Mucosa of rectum (tissue), 2 donors: ENCODE data around the gene LARGE1.

ENCODE experiments used
- H3K27ac ChIP-seq, 2 donors: one replicate each; pipeline ENCODE4 v1.7.0; 2013; ENCODE audit warnings: inconsistent platforms in 2 of 2, low read depth in 2 of 2, low read length in 2 of 2
- H3K27me3 ChIP-seq, 2 donors: one replicate each; pipeline ENCODE4 v1.7.0; 2013; ENCODE audit warnings: low read length in 2 of 2; ENCODE audit not compliant: control insufficient read depth in 2 of 2, insufficient read depth in 2 of 2
- H3K36me3 ChIP-seq, 2 donors: one replicate each; pipeline ENCODE4 v1.7.0; 2013; ENCODE audit warnings: low read length in 2 of 2; ENCODE audit not compliant: control insufficient read depth in 2 of 2, insufficient read depth in 2 of 2
- H3K4me1 ChIP-seq, 2 donors: one replicate each; pipeline ENCODE4 v1.7.0; 2013; ENCODE audit warnings: low read length in 2 of 2, mild to moderate bottlenecking in 1 of 2; ENCODE audit not compliant: control insufficient read depth in 2 of 2, insufficient read depth in 2 of 2
- H3K4me3 ChIP-seq, 2 donors: one replicate each; pipeline ENCODE4 v1.7.0; 2013; ENCODE audit warnings: low read length in 2 of 2
- H3K9ac ChIP-seq, 2 donors: one replicate each; pipeline ENCODE4 v1.7.0; 2013; ENCODE audit warnings: low read length in 2 of 2, low read depth in 1 of 2, mild to moderate bottlenecking in 1 of 2
- H3K9me3 ChIP-seq, 2 donors: one replicate each; pipeline ENCODE4 v1.7.0; 2013; ENCODE audit warnings: low read length in 2 of 2; ENCODE audit not compliant: control insufficient read depth in 2 of 2
- donor health status: healthy.
- donor health status: Normal muscosa, but diverticular disease.

Gene LARGE1

DNA sequence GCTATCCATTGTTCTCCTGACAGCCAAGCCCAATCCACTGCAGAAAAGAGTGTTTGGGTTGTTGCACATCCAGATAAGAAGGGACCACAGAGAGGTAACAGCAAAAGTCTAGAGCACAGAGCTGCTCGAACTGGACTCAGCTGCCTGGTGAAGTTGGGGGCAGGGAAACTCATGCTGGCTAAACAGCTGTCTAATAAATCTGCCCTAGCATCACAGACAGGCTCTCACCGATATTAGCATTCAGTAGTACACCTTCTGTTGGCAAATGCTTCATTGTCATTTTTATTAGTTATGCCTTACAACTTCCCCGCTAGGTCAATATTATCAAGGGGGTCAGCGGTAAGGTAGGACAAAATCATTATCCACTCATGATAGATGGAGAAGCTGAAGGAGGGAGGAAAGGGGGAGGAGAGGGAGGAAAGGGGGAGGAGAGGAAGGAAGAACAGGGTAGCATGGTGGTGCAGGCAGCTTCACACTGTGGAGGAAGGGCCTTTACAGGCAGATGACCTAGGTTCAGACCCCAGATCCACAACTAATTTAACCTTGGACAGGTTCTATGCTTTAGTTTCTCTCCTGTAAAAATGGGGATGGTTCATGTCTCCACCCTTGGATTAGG is 102.7 kb downstream of the LARGE1 start:
- no peaks in the 10 kb centered on the region for H3K36me3 ChIP-seq
- H3K27ac ChIP-seq: no peak overlapping the region
- H3K9ac ChIP-seq: no peak overlapping the region
- no peaks in the 10 kb centered on the region for H3K27me3 ChIP-seq
- H3K9me3 ChIP-seq: no peaks in the 10 kb centered on the region
- no peak overlapping the region for H3K4me3 ChIP-seq
- no peaks in the 10 kb centered on the region for H3K4me1 ChIP-seq

DNA sequence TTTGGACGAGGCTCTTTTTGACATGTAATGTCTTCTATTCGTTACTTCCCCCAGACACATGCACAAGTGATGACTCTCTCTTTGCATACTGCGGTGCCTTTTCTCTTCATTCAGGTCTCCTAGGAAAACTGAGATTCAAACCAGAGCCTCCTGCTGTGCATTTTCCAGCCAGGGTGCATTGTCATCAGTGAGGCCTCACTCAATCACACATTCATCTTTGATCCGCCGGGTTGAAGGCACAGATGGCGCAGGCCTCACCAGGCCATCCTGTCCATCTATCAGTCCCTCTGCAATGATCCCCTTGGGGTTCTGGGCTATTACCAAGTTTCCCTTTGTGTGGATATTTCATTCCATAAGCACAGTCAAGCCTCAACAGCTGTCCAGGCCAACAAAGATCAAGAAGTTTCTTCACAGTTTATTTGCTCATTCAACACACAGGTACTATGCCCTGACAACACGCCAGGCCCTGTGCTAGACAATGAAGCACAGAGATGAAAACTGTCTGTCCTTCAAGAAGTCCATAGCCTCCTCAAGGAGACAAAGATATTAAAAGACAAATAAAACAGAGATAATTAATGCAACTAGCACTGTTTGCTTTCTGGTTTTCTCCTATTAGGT is 107.8 kb downstream of the LARGE1 start:
- Histone ChIP-seq H3K27me3 (no peaks in the 10 kb centered on the region), H3K9me3 (no peaks in the 10 kb centered on the region), H3K4me1 (no peaks in the 10 kb centered on the region), H3K36me3 (no peaks in the 10 kb centered on the region), H3K27ac (peak overlapping the region; percentile 16 to 29), H3K4me3 (no peak overlapping the region), H3K9ac (no peak overlapping the region)

DNA sequence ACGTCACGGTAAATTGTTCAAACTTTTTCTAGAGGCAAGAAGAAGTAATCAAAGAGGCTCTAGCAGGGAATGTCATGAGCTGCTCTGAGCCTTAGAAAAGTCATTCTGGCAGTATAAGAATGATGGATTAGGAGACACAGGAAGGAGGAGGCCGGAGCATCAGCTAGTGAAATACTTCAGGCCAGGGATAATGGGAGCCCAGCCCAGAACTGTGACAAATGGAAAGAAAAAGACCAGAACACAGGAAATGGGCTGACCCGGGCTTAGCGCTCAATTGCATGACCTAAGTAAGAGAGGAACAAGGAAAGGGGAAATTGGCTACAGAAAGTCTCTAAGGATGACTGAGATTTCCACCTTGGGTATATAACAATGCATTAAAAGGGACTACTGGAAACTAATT is 108.6 kb downstream of the LARGE1 start:
- H3K4me1 ChIP-seq: no peaks in the 10 kb centered on the region
- no peak overlapping the region for H3K4me3 ChIP-seq
- H3K36me3 ChIP-seq: no peaks in the 10 kb centered on the region
- H3K9me3 ChIP-seq: no peaks in the 10 kb centered on the region
- H3K27me3 ChIP-seq: no peaks in the 10 kb centered on the region
- H3K27ac ChIP-seq: peak overlapping the region; percentile 16 to 29
- H3K9ac ChIP-seq: no peak overlapping the region

DNA sequence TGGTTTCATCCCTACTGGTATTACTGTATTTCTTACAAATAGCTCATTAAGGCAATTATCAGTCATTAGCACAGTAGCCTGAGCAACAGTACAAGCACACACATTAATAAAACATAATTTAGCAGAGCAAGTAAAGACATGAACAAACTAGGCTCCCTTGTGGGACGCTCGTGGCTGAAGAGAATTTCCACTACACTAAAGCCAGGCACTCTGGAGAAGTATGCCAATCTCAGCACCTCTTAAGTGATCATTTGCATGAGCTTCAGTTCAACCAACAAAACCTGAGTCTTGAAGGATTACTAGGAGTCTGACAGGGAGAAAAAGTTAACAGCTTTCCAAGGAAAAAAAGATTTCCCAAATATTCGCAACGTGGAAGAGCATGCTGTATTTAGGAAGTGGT is 109.1 kb downstream of the LARGE1 start:
- H3K27ac ChIP-seq: peak overlapping the region; percentile 18 to 53
- no peaks in the 10 kb centered on the region for H3K36me3 ChIP-seq
- H3K4me1 ChIP-seq: no peaks in the 10 kb centered on the region
- no peak overlapping the region for H3K9ac ChIP-seq
- H3K9me3 ChIP-seq: no peaks in the 10 kb centered on the region
- no peaks in the 10 kb centered on the region for H3K27me3 ChIP-seq
- no peak overlapping the region for H3K4me3 ChIP-seq

DNA sequence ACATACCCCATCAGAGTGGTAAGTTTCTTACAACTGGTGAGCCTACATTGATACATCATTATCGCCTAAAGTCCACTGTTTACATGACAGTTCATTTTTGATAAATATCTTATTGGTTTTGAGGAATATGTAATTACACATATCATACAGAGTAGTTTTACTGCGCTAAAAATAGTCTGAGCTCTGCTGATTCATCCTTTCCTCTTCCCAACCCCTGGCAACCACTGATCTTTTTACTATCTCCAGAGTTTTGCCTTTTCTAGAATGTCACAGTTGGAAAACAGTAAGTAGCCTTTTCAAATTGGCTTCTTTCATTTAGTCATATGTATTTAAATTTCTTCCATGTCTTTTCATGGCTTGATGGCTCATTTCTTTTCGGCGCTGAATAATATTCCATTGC is 112.8 kb downstream of the LARGE1 start:
- Histone ChIP-seq H3K27ac (no peak overlapping the region), H3K36me3 (no peaks in the 10 kb centered on the region), H3K9me3 (no peaks in the 10 kb centered on the region), H3K9ac (no peak overlapping the region), H3K4me1 (no peaks in the 10 kb centered on the region), H3K27me3 (no peaks in the 10 kb centered on the region), H3K4me3 (no peak overlapping the region)

DNA sequence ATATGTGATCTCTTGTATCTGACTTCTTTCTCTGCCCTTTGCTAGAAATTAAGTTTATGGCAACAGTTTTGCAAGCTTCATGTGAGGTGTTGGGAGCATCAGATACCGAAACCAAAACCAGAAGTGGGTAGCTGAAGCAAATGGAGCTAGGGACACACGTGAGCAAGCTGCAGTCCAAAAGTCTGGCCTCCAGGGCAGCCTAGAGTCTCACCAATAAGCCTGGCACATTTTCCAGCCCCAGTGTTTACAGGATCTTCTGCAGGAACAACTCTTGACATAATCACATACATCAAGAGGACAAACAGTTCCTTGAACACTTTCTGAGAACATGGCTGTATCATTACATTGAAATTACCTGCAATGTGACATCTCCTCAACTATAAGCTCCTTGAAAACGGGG is 114.1 kb downstream of the LARGE1 start:
- no peak overlapping the region for H3K27ac ChIP-seq

DNA sequence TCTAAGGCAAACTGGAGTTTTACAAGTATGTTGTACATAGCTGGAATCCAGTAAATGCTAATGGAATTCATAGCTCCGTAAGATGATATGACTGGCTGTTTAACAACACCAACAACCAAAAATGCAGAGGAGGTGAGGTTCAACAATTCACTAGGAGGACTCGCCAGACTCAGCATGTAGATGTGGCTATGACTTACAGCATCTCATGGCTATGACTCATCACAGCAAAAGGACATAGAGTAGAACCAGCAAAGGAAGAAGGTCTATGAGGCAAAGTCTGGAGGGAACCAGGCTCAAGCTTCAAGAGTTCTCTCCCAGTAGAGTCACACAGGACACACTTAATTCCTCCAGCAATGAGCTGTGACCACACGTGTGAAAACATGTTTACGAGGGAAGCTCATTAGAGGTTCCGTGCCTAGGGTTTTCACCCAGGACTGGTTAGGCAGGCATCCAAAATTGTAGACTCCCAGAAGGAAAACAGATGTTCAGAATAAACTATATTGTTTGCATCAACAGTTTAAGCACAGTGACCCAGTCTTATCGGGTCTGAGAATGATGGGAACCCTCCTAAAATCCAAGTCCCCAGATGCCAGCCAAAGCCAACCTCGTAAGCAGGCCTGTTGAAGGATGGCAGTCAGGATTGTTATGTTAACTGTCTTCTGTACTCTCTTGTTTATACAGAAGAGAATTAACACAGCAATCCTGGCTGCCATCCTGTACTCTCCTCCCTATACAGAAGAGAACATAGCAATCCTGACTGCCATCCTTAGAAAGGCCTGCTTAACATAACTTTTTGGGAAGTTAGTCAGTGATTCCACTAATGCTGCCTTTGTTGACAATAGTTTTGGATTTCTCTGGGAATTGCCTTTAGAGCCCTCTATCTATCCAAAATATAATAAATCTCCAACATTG is 116.6 kb downstream of the LARGE1 start:
- no peaks in the 10 kb centered on the region for H3K4me1 ChIP-seq
- no peaks in the 10 kb centered on the region for H3K36me3 ChIP-seq
- H3K4me3 ChIP-seq: no peak overlapping the region
- no peaks in the 10 kb centered on the region for H3K9me3 ChIP-seq
- no peaks in the 10 kb centered on the region for H3K27me3 ChIP-seq
- H3K9ac ChIP-seq: no peak overlapping the region
- peak overlapping the region; percentile 56 to 57 for H3K27ac ChIP-seq

More for the DNA sequence above, 114.1 kb downstream of the LARGE1 start:
- H3K9me3 ChIP-seq: no peaks in the 10 kb centered on the region
- no peak overlapping the region for H3K9ac ChIP-seq
- no peaks in the 10 kb centered on the region for H3K4me1 ChIP-seq
- no peaks in the 10 kb centered on the region for H3K27me3 ChIP-seq
- H3K36me3 ChIP-seq: no peaks in the 10 kb centered on the region
- H3K4me3 ChIP-seq: no peak overlapping the region

DNA sequence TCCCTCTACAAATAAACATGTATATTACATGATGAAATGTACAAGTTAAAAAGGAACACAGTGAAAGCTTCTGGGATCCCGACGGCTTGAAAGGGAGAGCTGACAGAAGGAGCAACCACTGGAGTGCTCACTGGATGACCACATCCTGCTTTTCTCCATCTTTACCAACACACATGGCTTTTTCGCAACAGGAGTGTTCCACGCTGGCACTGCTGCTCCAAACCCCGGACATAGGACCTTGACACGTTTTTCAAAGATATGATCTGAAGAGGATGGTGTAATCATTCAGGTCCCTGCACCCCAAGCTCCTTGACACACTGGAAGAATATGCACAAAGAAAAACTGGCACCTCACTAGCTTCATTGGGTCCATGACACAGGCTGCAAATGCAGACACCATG is 121.9 kb downstream of the LARGE1 start:
- H3K27me3 ChIP-seq: no peaks in the 10 kb centered on the region
- H3K36me3 ChIP-seq: no peaks in the 10 kb centered on the region
- no peaks in the 10 kb centered on the region for H3K9me3 ChIP-seq
- no peak overlapping the region for H3K27ac ChIP-seq
- no peak overlapping the region for H3K9ac ChIP-seq
- H3K4me1 ChIP-seq: no peaks in the 10 kb centered on the region
- no peak overlapping the region for H3K4me3 ChIP-seq

DNA sequence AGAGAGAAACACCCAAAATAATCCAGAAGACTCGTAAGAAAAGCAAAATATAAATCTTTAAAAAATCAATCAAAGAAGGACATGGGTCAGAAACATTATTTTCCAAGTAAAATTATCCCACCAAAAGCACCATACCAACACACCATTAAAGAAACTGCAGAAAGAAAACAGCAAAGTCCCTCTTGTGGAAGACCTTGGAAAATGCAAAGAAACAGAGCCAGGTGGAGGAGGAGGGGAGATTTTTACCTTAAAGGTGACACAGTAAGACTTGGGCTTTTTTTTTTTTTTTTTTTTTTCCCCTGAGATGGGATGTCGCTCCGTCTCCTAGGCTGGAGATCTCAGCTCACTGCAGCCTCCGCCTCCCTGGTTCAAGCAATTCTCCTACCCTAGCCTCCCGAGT is 123.8 kb downstream of the LARGE1 start:
- H3K9me3 ChIP-seq: no peaks in the 10 kb centered on the region
- H3K27ac ChIP-seq: no peak overlapping the region
- no peaks in the 10 kb centered on the region for H3K36me3 ChIP-seq
- H3K27me3 ChIP-seq: no peaks in the 10 kb centered on the region
- H3K4me1 ChIP-seq: no peaks in the 10 kb centered on the region
- no peak overlapping the region for H3K4me3 ChIP-seq
- H3K9ac ChIP-seq: no peak overlapping the region

DNA sequence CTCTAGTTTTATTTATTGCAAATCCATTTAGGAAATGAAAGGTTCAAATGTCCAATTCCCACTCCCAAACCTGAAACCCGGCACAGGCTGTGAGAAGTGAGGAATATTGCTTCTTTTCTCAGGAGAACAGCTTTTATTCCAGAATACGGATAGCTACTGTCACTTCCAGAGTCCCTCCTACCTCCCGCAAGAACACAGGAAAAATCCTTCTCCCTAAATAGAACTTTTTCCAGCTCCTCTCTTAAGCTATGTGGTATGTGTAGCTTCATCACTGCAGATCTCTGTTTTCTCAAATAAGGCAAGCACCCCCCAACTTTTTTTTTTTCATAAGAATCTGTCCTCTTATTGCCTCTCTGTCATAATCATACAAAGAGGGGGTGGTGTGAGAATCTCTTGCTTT is 126.8 kb downstream of the LARGE1 start:
- H3K4me1 ChIP-seq: no peaks in the 10 kb centered on the region
- no peaks in the 10 kb centered on the region for H3K36me3 ChIP-seq
- H3K9ac ChIP-seq: no peak overlapping the region
- no peaks in the 10 kb centered on the region for H3K27me3 ChIP-seq
- no peak overlapping the region for H3K4me3 ChIP-seq
- peak overlapping the region in 1 of 2 donors; percentile 7 for H3K27ac ChIP-seq
- H3K9me3 ChIP-seq: peaks cover 0 to 5% of the 10 kb centered on the region in 2 donors
